Nephron (organoid): ENCODE measurements around the gene ANKRD10.

ENCODE experiments used
- H3K27ac Mint-ChIP-seq, 3 experiments: 2 replicates each; pipeline ENCODE4 v1.8.0; 2020; ENCODE audit warnings: mixed read lengths in 3 of 3, mild to moderate bottlenecking in 2 of 3, moderate library complexity in 1 of 3
- H3K27me3 Mint-ChIP-seq: 2 replicates; pipeline ENCODE4 v1.8.0; 2021; ENCODE audit warnings: low read depth, mild to moderate bottlenecking, moderate library complexity, mixed read lengths
- H3K36me3 Mint-ChIP-seq: 2 replicates; pipeline ENCODE4 v1.8.0; 2020; ENCODE audit warnings: low read depth, mixed read lengths
- H3K4me1 Mint-ChIP-seq: 2 replicates; pipeline ENCODE4 v1.8.0; 2020; ENCODE audit warnings: mixed read lengths
- H3K4me3 Mint-ChIP-seq, 3 experiments: 2 replicates each; pipeline ENCODE4 v1.8.0; 2020; ENCODE audit warnings: mild to moderate bottlenecking in 3 of 3, mixed read lengths in 3 of 3, moderate library complexity in 2 of 3
- H3K9me3 Mint-ChIP-seq: 2 replicates; pipeline ENCODE4 v1.8.0; 2020; ENCODE audit warnings: mixed read lengths
- CTCF ChIP-seq, 3 experiments: fragments of 200-600 bp; sonication (generic); IDR thresholded peaks; one replicate each; pipeline ENCODE4 v1.5.0; 2021; ENCODE audit warnings: antibody characterized with exemption in 3 of 3; ENCODE audit not compliant: unreplicated experiment in 3 of 3

Gene ANKRD10

DNA sequence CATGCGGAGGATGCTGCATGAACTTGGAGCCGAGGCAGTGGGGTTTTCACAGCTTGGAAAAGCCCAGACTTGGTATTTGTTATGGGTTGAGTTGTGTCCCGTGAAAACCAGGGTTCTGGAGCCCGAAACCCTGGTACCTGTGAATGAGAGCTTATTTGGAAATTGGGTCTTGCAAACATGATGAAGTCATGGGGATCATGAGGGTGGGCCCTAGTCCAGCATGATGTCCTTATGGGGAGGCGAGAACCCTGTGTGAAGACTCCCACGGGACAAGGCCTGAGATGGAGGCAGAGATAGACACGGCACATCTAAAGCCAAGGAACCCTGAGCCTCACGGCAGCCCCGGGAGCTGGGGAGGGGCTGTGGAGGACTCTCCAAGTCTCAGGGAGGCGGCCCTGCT is 82.3 kb downstream of the ANKRD10 start:
- Mint-ChIP-seq H3K27me3 (peaks cover 16% of the 10 kb centered on the region), H3K36me3 (no peaks in the 10 kb centered on the region), H3K27ac (no peak overlapping the region), H3K4me1 (peaks cover 15% of the 10 kb centered on the region), H3K9me3 (no peaks in the 10 kb centered on the region), H3K4me3 (no peak overlapping the region)
- TF ChIP-seq CTCF (IDR thresholded peaks at IDR 0.05; ENCODE audit: unreplicated experiment in 3 of 3) = no peak

DNA sequence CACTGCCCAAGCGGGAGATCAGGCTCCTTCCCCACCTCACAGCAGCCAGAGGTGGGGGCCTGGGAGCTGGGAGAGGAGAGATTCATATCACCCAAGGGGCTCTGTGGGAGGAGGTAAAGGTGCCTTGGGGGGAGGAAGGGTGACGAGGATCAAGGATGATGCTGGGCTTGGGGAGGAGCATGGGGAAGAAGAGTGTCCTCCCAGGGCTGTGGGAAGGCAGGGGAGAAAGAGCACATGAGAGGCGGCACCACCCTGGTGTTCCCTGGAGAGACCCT is 82.7 kb downstream of the ANKRD10 start:
- Mint-ChIP-seq H3K36me3 (no peaks in the 10 kb centered on the region), H3K4me1 (peaks cover 14% of the 10 kb centered on the region), H3K4me3 (no peak overlapping the region), H3K27me3 (peaks cover 12% of the 10 kb centered on the region), H3K27ac (no peak overlapping the region), H3K9me3 (no peaks in the 10 kb centered on the region)
- TF ChIP-seq CTCF (IDR thresholded peaks at IDR 0.05; ENCODE audit: unreplicated experiment in 3 of 3) = no peak

- H3K9me3 Mint-ChIP-seq = no peaks in the 10 kb centered on the region
- H3K4me1 Mint-ChIP-seq = peaks cover 14% of the 10 kb centered on the region
- H3K4me3 Mint-ChIP-seq = no peak overlapping the region
- H3K27me3 Mint-ChIP-seq = peaks cover 11% of the 10 kb centered on the region
- H3K36me3 Mint-ChIP-seq = no peaks in the 10 kb centered on the region
- H3K27ac Mint-ChIP-seq = no peak overlapping the region
- TF ChIP-seq CTCF (IDR thresholded peaks at IDR 0.05; ENCODE audit: unreplicated experiment in 3 of 3) = no peak
These were observed 83.2 kb downstream of the ANKRD10 start for GRCh38 chr13:110831437-110832204.

DNA sequence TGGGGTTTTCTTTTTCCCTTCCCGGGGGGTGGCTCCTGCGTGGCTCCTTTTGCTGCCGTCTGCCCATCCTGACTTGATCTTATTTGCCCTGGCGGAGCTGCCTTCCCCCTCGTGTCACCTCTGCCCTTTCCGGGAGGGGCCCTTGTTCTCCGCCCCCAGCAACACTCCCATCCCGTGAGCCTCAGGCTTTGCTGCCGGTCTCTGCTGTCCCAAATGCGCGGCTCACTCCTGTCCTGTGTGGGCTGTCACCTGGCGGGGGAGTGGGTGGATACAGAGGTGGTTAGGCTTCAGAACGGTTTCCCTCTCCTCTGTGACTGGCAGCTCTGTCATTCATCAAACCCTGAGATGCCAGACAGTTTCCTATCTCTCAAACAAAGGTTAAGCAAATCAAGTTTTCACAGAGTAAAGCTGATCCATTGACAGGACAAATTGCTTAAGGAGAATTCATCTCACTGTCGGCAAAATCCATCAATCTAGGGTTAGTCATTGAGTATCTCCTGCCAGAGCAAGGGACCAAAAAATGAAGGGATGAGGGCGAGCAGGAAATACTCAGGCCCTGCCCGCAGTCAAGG is 84.0 kb downstream of the ANKRD10 start:
- Mint-ChIP-seq H3K9me3 (no peaks in the 10 kb centered on the region), H3K4me1 (peaks cover 11% of the 10 kb centered on the region), H3K27ac (no peak overlapping the region), H3K4me3 (no peak overlapping the region), H3K27me3 (peaks cover 9% of the 10 kb centered on the region), H3K36me3 (no peaks in the 10 kb centered on the region)
- no peak for TF ChIP-seq CTCF (IDR thresholded peaks at IDR 0.05; ENCODE audit: unreplicated experiment in 3 of 3)

- Mint-ChIP-seq H3K27me3 (peaks cover 9% of the 10 kb centered on the region), H3K4me1 (peaks cover 5% of the 10 kb centered on the region), H3K36me3 (no peaks in the 10 kb centered on the region), H3K9me3 (no peaks in the 10 kb centered on the region), H3K4me3 (no peak overlapping the region), H3K27ac (no peak overlapping the region)
- TF ChIP-seq CTCF (IDR thresholded peaks at IDR 0.05; ENCODE audit: unreplicated experiment in 3 of 3) = no peak
These were observed 84.5 kb downstream of the ANKRD10 start for GRCh38 chr13:110830331-110830730.

GRCh38 chr13:110829486-110829885 is 85.4 kb downstream of the ANKRD10 start:
- H3K9me3 Mint-ChIP-seq = no peaks in the 10 kb centered on the region
- H3K4me1 Mint-ChIP-seq = peaks cover 5% of the 10 kb centered on the region
- no peak overlapping the region for H3K4me3 Mint-ChIP-seq
- H3K36me3 Mint-ChIP-seq = no peaks in the 10 kb centered on the region
- peaks cover 4% of the 10 kb centered on the region for H3K27me3 Mint-ChIP-seq
- TF ChIP-seq CTCF (IDR thresholded peaks at IDR 0.05; ENCODE audit: unreplicated experiment in 3 of 3) = no peak
- no peak overlapping the region for H3K27ac Mint-ChIP-seq
